ENCODE measurements around the gene LRRC10B.

The LRRC10B gene

GRCh38 chr11:61510166-61510919, 1.8 kb downstream of the LRRC10B start:
- DNase-seq, result no peak

GRCh38 chr11:61510974-61511373, 2.4 kb downstream of the LRRC10B start:
- DNase-seq, result no peak

GRCh38 chr11:61511383-61511782, 2.8 kb downstream of the LRRC10B start:
- no peak for DNase-seq

- DNase-seq, result no peak
Observed at GRCh38 chr11:61512435-61512834, 3.9 kb downstream of the LRRC10B start.

- DNase-seq, result no peak
Observed at GRCh38 chr11:61513143-61513765, 4.7 kb downstream of the LRRC10B start.

- no peak for DNase-seq
Observed at GRCh38 chr11:61514050-61514917, 5.7 kb downstream of the LRRC10B start.

- no peak for DNase-seq
Observed at GRCh38 chr11:61515686-61516085, 7.1 kb downstream of the LRRC10B start.

- no peak for DNase-seq
Observed at GRCh38 chr11:61516191-61516590, 7.6 kb downstream of the LRRC10B start.

GRCh38 chr11:61516675-61517572, 8.4 kb downstream of the LRRC10B start:
- DNase-seq, result peak; percentile 25

- DNase-seq, result no peak
Observed at GRCh38 chr11:61518032-61518795, 9.7 kb downstream of the LRRC10B start.

GRCh38 chr11:61522881-61523280, 14.3 kb downstream of the LRRC10B start:
- no peak for DNase-seq

GRCh38 chr11:61524446-61524845, 15.9 kb downstream of the LRRC10B start:
- DNase-seq, result no peak

GRCh38 chr11:61524963-61525587, 16.5 kb downstream of the LRRC10B start:
- DNase-seq, result no peak

GRCh38 chr11:61526229-61526628, 17.7 kb downstream of the LRRC10B start:
- no peak for DNase-seq

GRCh38 chr11:61526956-61527731, 18.6 kb downstream of the LRRC10B start:
- DNase-seq, result no peak

GRCh38 chr11:61528114-61528513, 19.6 kb downstream of the LRRC10B start:
- DNase-seq, result no peak

- DNase-seq, result no peak
Observed at GRCh38 chr11:61529537-61530225, 21.1 kb downstream of the LRRC10B start.

- DNase-seq, result no peak
Observed at GRCh38 chr11:61531044-61531443, 22.5 kb downstream of the LRRC10B start.

- no peak for DNase-seq
Observed at GRCh38 chr11:61532134-61533038, 23.8 kb downstream of the LRRC10B start.
